K562 (cell line): ENCODE measurements around the gene TRIM45. TPM values are rescaled to one million over a fixed set of nuclear protein-coding genes. Genes with fewer than 3 reads are reported as not detected.

ENCODE experiments used
- ATAC-seq: fragments of 200-7000 bp; cut with Tn5 transposase; 3 replicates; pipeline ENCODE4 v1.9.1; 2020; ENCODE audit warnings: moderate library complexity
- Bru-seq: library from RNA; stranded (reverse); fragments of 400-500 nt; gene quantifications from one replicate; lab custom pipeline; 2021; lab: Mats Ljungman, UMichigan
- BruChase-seq, 2 experiments: library from RNA; stranded (reverse); fragments of 400-500 nt; gene quantifications; one replicate each; lab custom pipeline; 2021; lab: Mats Ljungman, UMichigan
- BruUV-seq: library from RNA; stranded (reverse); fragments of 400-500 nt; replicated peaks from 2 replicates; lab custom pipeline; 2021; lab: Mats Ljungman, UMichigan
- CTCF ChIA-PET: fragments of 300-600 bp; formaldehyde crosslinking; extraction: SDS; loops from one replicate; lab custom pipeline; 2021; ENCODE audit warnings: low intra/inter-chr PET ratio; lab: Yijun Ruan, JAX
- POLR2A ChIA-PET: fragments of 300-600, 350-650 bp; sonication (Branson Sonifier 250); formaldehyde crosslinking; extraction: SDS; loops from one replicate; lab custom pipeline; 2021; ENCODE audit warnings: antibody characterized with exemption, inconsistent platforms; lab: Yijun Ruan, JAX
- DNase-seq, 4 experiments: peaks; one replicate each; pipeline versions ENCODE4 v3.0.0 to v3.0.0-alpha.2; 2011 to 2018; ENCODE audit warnings: low spot score in 3 of 4, mixed read lengths in 3 of 4; ENCODE audit errors: extremely low read depth in 1 of 4
- FAIRE-seq: peaks from 2 replicates; lab custom pipeline; 2011; peaks lifted over from hg19 to GRCh38; lab: Jason Lieb, UNC
- H2AFZ ChIP-seq: 2 replicates; pipeline ENCODE4 v1.6.0; 2011; ENCODE audit warnings: low read depth, low read length, control low read depth, inconsistent platforms
- H3K27ac ChIP-seq: fragments of 200-600 bp; 3 replicates; pipeline ENCODE4 v1.8.0; 2011; ENCODE audit warnings: low read depth, mild to moderate bottlenecking, control low read depth, inconsistent platforms, low read length, moderate library complexity, mixed read lengths; ENCODE audit errors: extremely low read depth
- H3K27me3 ChIP-seq, 2 experiments: fragments of 300-600 bp in 1 of 2; 2 replicates in 1 of 2; 3 replicates in 1 of 2; pipeline versions ENCODE4 v1.6.0 to v1.8.0; 2011; ENCODE audit warnings: inconsistent platforms in 2 of 2, low read length in 2 of 2, mild to moderate bottlenecking in 1 of 2, mixed read lengths in 1 of 2, moderate library complexity in 1 of 2; ENCODE audit not compliant: control insufficient read depth in 2 of 2, insufficient read depth in 2 of 2
- H3K36me3 ChIP-seq: fragments of 300-600 bp; 3 replicates; pipeline ENCODE4 v1.8.0; 2011; ENCODE audit warnings: mild to moderate bottlenecking, low read length, inconsistent platforms; ENCODE audit not compliant: control insufficient read depth, insufficient read depth
- H3K4me1 ChIP-seq, 2 experiments: fragments of 200-600 bp in 1 of 2; replicated peaks in 1 of 2; 2 replicates in 1 of 2; 3 replicates in 1 of 2; pipeline versions ENCODE4 v1.5.1 to v1.8.0; 2011; ENCODE audit warnings: inconsistent platforms in 2 of 2, low read length in 2 of 2, mild to moderate bottlenecking in 1 of 2, mixed read lengths in 1 of 2, moderate library complexity in 1 of 2; ENCODE audit not compliant: control insufficient read depth in 2 of 2, insufficient read depth in 2 of 2
- H3K4me2 ChIP-seq: 2 replicates; pipeline ENCODE4 v1.6.1; 2011; ENCODE audit warnings: low read length, control low read depth, inconsistent platforms, mixed read lengths; ENCODE audit not compliant: insufficient read depth
- H3K4me3 ChIP-seq: fragments of 200-600 bp; sonication (generic), shearing (Covaris generic); 2 replicates; pipeline ENCODE4 v1.5.1; 2016; ENCODE audit warnings: control low read depth, inconsistent platforms
- H3K79me2 ChIP-seq: fragments of 200-600 bp; 3 replicates; pipeline ENCODE4 v1.8.0; 2011; ENCODE audit warnings: low read length, inconsistent platforms; ENCODE audit not compliant: control insufficient read depth, insufficient read depth
- H3K9ac ChIP-seq, 2 experiments: 2 replicates each; pipeline versions ENCODE4 v1.6.0 to v1.6.1; 2011; ENCODE audit warnings: low read depth in 2 of 2, low read length in 2 of 2, control low read depth in 1 of 2, inconsistent platforms in 1 of 2, mild to moderate bottlenecking in 1 of 2, mixed read lengths in 1 of 2; ENCODE audit not compliant: insufficient read depth in 1 of 2
- H3K9me1 ChIP-seq: one replicate; pipeline ENCODE4 v1.6.0; 2011; ENCODE audit warnings: inconsistent platforms, mild to moderate bottlenecking, low read length, moderate library complexity; ENCODE audit not compliant: control insufficient read depth, insufficient read depth
- H3K9me3 ChIP-seq: replicated peaks from 2 replicates; pipeline ENCODE4 v1.5.1; 2011; ENCODE audit warnings: low read depth, low read length, inconsistent platforms; ENCODE audit not compliant: control insufficient read depth, insufficient read depth
- H4K20me1 ChIP-seq: replicated peaks from 2 replicates; pipeline ENCODE4 v1.6.1; 2011; ENCODE audit warnings: low read length, inconsistent platforms, mixed read lengths; ENCODE audit not compliant: control insufficient read depth, insufficient read depth
- CHD1 ChIP-seq: fragments of 200-600 bp; sonication (generic); IDR thresholded peaks from one replicate; pipeline ENCODE4 v1.6.1; 2012; ENCODE audit warnings: mild to moderate bottlenecking, moderate library complexity, low read length, inconsistent platforms
- HCFC1 ChIP-seq: IDR thresholded peaks from 2 replicates; pipeline ENCODE4 v1.6.1; 2012; ENCODE audit warnings: low read depth, low read length, improper control_type of control experiment
- RBM17 ChIP-seq: fragments of 200-400 bp; formaldehyde crosslinking; IDR thresholded peaks from 2 replicates; pipeline ENCODE4 v1.6.1; 2017; ENCODE audit warnings: low read depth, mild to moderate bottlenecking, low read length, borderline replicate concordance
- ZBTB40 ChIP-seq, 2 experiments: fragments of 450-650 bp in 1 of 2; sonication (generic) in 1 of 2; formaldehyde crosslinking in 1 of 2; IDR thresholded peaks; 2 replicates each; pipeline versions ENCODE4 v1.7.1 to v1.9.0; 2016 to 2022; ENCODE audit warnings: inconsistent platforms in 1 of 2, mild to moderate bottlenecking in 1 of 2, missing genetic modification reagents in 1 of 2
- ZNF77 ChIP-seq: fragments of 250-450 bp; sonication (Bioruptor Pico); IDR thresholded peaks from 2 replicates; pipeline ENCODE4 v1.5.0; 2020
- WGBS: fragments of 100-300 bp; shearing (Covaris generic); methylation state at CpG from one replicate; pipeline ENCODE4 v1.1.6; 2016; ENCODE audit warnings: low coverage, mixed read lengths; ENCODE audit not compliant: insufficient coverage; ENCODE audit errors: missing lambda C conversion rate; 5-methylcytosine and 5-hydroxymethylcytosine counted together
- in situ Hi-C: fragments of 300-500 bp; cut with MboI; formaldehyde crosslinking; loops from 4 replicates; pipeline ENCODE4 v1.15.0; 2018; ENCODE audit warnings: inconsistent platforms, mixed read lengths
- intact Hi-C: fragments of 100-400 bp; cut with micrococcal nuclease; formaldehyde crosslinking; loops from 2 replicates; pipeline ENCODE4 v1.14.2; 2022
- long read RNA-seq, 3 experiments: library from polyadenylated mRNA in 2 of 3; library from RNA in 1 of 3; unstranded in 2 of 3; stranded (forward) in 1 of 3; transcript quantifications; one replicate each; pipeline ENCODE4 v2.0.0, GENCODE V29; 2019 to 2022
- polyA minus RNA-seq, 3 experiments: library from RNA; depleted of rRNA, polyadenylated mRNA; stranded (reverse); fragments of >200 nt; gene quantifications; 2 replicates each; pipeline ENCODE4 v1.2.3, GENCODE V29; 2011
- polyA plus RNA-seq, 8 experiments: library from polyadenylated mRNA; depleted of rRNA in 4 of 8; stranded (reverse) in 5 of 8; unstranded in 3 of 8; fragments of >200 nt; fragmentation: Nextera tagmentation in 2 of 8; fragmentation: Illumina TruSeq in 1 of 8; extraction: Ambion mirVana in 2 of 8; extraction: Trizol in 1 of 8; gene quantifications; 2 replicates each; pipeline versions ENCODE4 v1.2.1 to v1.2.3, GENCODE V29; 2011 to 2014; ENCODE audit warnings: inconsistent platforms in 1 of 8, missing spikeins in 1 of 8
- total RNA-seq, 7 experiments: library from RNA; depleted of rRNA in 6 of 7; stranded (reverse); fragments of >200 nt in 6 of 7; fragmentation: Illumina TruSeq in 2 of 7; extraction: Trizol in 2 of 7; gene quantifications; 2 replicates each; pipeline versions ENCODE4 v1.2.1 to v1.2.3, GENCODE V29; 2011 to 2021; ENCODE audit warnings: low replicate concordance in 1 of 7

TRIM45 gene
- total RNA-seq (2011; cell fraction: chromatin; rRNA removed; ENCODE audit: low replicate concordance): 7.6 and 8.0 TPM in 2 replicates
- total RNA-seq (2011; cell fraction: nucleolus; rRNA removed): 6.8 TPM in 2 replicates
- total RNA-seq (2011; cell fraction: nucleoplasm; rRNA removed): 7.6 and 7.9 TPM in 2 replicates
- total RNA-seq (2014; rRNA removed) (1.9 and 3.1 TPM in 2 replicates), total RNA-seq (2014; rRNA removed; fragmentation: Illumina TruSeq; extraction: Trizol) (2.5 and 3.5 TPM in 2 replicates), total RNA-seq (2015; rRNA removed; fragmentation: Illumina TruSeq; extraction: Trizol) (2.2 and 2.3 TPM in 2 replicates), total RNA-seq (2021) (3.6 and 5.3 TPM in 2 replicates), polyA plus RNA-seq (2011; rRNA removed) (5.5 and 6.2 TPM in 2 replicates), polyA plus RNA-seq (2014; fragmentation: Illumina TruSeq; extraction: Trizol) (3.8 and 4.1 TPM in 2 replicates), polyA plus RNA-seq (2014; fragmentation: Nextera tagmentation; extraction: Ambion mirVana) (1 to 10 TPM; 2.5 to 4.3 TPM), polyA plus RNA-seq (2014; rRNA removed) (4.1 and 5.1 TPM in 2 replicates), polyA minus RNA-seq (2011; rRNA and poly(A)+ RNA removed) (2.6 and 4.2 TPM in 2 replicates), Bru-seq, nascent RNA (percentile 58 among the genes with signal in this experiment), BruChase-seq, experiment 1, labeled RNA remaining after a 2-hour chase (percentile 51 among the genes with signal in this experiment), BruChase-seq, experiment 2, labeled RNA remaining after a 6-hour chase (percentile 50 among the genes with signal in this experiment)
- polyA plus RNA-seq (2011; cell fraction: cytosol; rRNA removed): 3.9 and 5.6 TPM in 2 replicates
- 13.0 and 17.4 TPM in 2 replicates for polyA plus RNA-seq (2011; cell fraction: nucleus; rRNA removed)
- 2.8 and 3.7 TPM in 2 replicates for polyA plus RNA-seq (2012)
- polyA minus RNA-seq (2011; cell fraction: cytosol; rRNA and poly(A)+ RNA removed): 1.2 and 4.9 TPM in 2 replicates
- 2.7 and 3.1 TPM in 2 replicates for polyA minus RNA-seq (2011; cell fraction: nucleus; rRNA and poly(A)+ RNA removed)
- long read RNA-seq, experiment 1, partial matches to known transcripts: 2 of 9 reads
- long read RNA-seq, experiment 1, other reads (novel, unspliced or antisense): 2 of 9 reads
- long read RNA-seq, experiment 2, partial matches to known transcripts: 0 of 1 reads
- long read RNA-seq, experiment 2, other reads (novel, unspliced or antisense): 0 of 1 reads
- long read RNA-seq, experiment 3, partial matches to known transcripts: 1 of 1 reads
- long read RNA-seq, experiment 3, other reads (novel, unspliced or antisense): 0 of 1 reads

GRCh38 chr1:117121589-117122329, at the start of gene TRIM45:
Gene TRIM45 (minus strand): TSS chr1:117121749. CDS start chr1:117121201, 548 bp downstream.
- in situ Hi-C loops: no loop called here
- Histone ChIP-seq H3K9ac (peak within 1 kb of the TSS; percentile 81 to 98), H3K79me2 (no peaks in the 10 kb centered on the region), H3K27me3 (peaks cover 6% of the 10 kb centered on the region in 2 experiments; a peak in 1 of 5 replicates), H3K9me3 (no peaks in the 10 kb centered on the region), H3K4me2 (peak within 1 kb of the TSS; percentile 86), H3K9me1 (no peaks in the 10 kb centered on the region), H3K36me3 (no peaks in the 10 kb centered on the region), H4K20me1 (no peaks in the 10 kb centered on the region), H3K27ac (peak within 1 kb of the TSS; percentile 82), H3K4me1 (peaks cover 9 to 17% of the 10 kb centered on the region in 2 experiments; a peak in 4 of 5 replicates), H3K4me3 (peak within 1 kb of the TSS; percentile 51), H2AFZ (peak within 1 kb of the TSS; percentile 99)
- DNase-seq (peak; percentile 96 to 97 (median 96)), ATAC-seq (peak; percentile 98), FAIRE-seq (peak; percentile 97)
- intact Hi-C loops: loop anchor here (5.0 to 10.0 kb wide), 4 partner anchors 161 to 547 kb away; partner anchors contain the start of gene CD58
- TSS peak; percentile 90 for BruUV-seq
- ChIA-PET POLR2A (interaction anchor here (0.6 kb wide), 1 partner anchor 21 kb away, joined by 3 read pairs; no protein-coding TSS in a partner anchor), CTCF (no interaction called here)
- WGBS: 2% methylated on average over 46 of the region's 71 CpGs
- TF ChIP-seq ZNF77 (CRISPR knock-in tag) (no peak), CHD1 (no peak), ZBTB40 (IDR thresholded peaks at IDR 0.05) (no peak), ZBTB40 (CRISPR knock-in tag; IDR thresholded peaks at IDR 0.05) (no peak), HCFC1 (peak; percentile 48), RBM17 (no peak)
